Posterior cingulate gyrus (tissue), 11 donors: ENCODE data around the gene MTA1.

Experiments used
- DNase-seq, 10 donors: peaks; one replicate each; pipeline versions ENCODE4 v3.0.0 to v3.0.0-alpha.2; 2020 to 2021; ENCODE audit warnings: mixed read lengths in 3 of 10
- intact Hi-C: fragments of 100-400 bp; cut with DNase I; formaldehyde crosslinking; loops from one replicate; pipeline ENCODE4 v1.15.1; 2023

Gene MTA1

DNA sequence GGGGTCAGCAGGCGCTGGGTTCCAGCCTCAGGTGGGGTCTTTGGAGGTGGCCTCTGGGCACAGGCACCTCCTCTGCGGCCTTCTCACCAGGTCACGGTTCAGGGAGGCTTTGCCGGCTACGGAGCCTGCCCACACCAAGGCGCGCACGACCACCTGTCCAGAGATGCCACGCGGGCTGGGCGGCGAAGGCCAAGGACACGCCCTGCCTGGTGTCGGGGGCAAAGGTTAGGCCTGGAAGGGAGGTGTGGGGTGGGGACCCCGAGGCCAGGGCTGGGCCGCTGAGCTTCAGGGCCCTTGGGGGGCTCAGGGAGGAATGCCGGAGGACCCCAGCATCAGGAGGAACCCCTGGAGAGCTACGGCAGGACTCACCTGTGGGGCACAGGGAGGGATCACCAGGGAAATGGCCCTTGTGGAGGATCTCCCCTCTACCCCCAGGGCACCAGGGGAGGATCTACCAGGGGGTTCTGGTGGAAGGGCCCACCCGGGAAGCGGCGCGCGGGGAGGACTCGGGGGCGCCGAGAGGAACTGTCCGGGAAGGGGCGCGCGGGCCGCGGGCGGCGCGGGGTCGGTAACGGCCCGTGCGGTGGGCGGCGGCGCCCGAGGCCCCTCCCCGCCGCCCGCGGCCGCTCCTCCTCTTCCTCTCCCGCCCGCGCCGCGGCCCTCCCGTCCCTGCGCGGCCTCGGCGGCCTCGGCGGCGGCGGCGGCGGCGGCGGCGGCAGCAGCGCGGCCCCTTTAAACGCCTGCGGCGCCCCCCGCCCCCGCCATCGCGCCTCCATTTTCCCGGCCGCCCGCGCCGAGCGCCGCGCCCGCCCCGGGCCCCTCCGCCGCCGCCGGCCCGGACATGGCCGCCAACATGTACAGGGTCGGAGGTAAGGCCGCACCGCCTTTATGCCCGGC, at the start of gene MTA1:
Gene MTA1, plus strand, starts transcription at position 633 of the 897 bp plus-strand sequence. Its CDS starts 209 bp downstream, at position 842.
- intact Hi-C loops, result no loop called here
- DNase-seq, result peak in 4 of 10 donors; percentile 58 to 86 (median 74)

DNA sequence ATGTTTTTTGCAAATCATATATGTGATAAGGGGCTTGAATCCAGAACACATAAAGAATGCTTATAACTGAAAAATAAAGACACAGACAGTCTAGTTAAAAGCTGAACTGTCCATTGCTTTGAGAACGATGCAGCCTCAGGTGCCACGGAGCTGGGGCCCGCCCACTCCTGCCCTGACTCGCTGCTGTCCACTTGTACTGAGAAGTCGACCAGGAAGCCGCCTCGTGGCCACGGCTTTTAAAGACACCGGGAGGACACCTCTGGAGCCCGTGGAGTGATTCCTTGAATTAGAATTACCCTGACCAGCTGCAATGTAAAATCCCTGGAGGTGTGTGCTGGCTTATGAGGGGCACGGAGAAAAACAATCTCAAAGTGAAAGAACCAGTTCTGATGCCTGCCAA, 45.2 kb upstream of the MTA1 start:
- intact Hi-C loops, result no loop called here

DNA sequence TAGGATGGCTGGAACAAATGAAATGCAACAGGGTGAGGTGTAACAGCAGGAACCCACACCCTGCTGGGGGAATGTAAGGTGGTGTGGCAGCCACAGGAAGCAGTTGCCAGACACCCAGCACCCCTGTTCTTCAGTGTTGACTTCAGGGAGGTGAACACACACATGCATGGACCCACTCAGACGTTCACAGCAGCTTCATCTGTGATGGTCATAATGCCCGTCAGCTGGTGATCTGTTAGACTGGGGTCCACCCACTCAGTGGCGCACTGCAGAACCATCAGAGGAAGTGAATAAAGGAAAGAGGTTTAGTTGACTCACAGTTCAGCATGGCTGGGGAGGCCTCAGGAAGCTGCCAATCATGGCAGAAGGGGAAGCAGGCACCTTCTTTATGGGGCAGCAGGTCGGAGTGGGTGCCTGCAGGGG, 44.0 kb upstream of the MTA1 start:
- no peak for DNase-seq
- intact Hi-C loops, result no loop called here

More for the DNA sequence above, 45.2 kb upstream of the MTA1 start:
- no peak for DNase-seq

DNA sequence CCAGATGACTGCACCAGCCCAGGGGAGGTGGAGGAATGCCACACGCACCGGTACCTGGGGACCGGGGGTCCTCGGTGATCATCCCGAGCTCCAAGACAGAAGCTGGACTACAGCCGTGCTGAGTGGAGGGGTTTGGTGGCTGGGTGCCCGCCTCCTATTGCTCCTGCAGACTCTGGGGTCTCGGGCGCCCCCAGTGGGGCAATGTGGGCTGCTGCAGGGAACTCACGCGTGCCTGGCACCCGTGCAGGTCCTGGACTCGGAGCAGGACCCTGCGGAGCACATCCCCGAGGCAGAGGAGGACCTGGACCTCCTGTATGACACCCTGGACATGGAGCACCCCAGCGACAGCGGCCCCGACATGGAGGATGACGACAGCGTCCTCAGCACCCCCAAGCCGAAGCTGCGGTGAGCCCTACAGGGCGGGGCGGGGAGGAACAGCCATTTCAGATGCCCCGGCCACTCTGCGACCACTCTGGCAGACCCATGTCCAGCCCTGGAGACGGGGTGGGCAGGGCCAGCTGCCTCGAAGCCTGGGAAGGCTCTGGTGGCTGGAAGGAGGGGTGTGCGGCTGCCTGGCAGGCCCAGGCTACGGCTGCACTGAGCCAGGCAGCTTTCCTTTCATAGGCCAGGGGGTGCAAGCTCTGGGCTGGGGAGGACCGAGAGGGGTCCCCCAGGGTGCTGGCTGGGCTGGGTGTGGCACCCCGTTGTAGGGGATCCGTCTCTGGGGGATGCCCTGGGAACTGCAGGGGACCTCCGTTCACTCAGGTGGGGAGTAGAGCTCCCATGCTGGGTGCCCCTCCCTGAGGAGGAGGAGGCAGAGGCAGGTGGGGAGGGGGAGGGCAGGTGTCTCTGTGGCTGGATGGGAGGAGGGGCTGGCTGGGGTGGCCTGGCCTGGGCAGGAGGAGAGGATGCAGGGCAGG, 42.8 kb upstream of the MTA1 start:
- intact Hi-C loops, result no loop called here
- no peak for DNase-seq

DNA sequence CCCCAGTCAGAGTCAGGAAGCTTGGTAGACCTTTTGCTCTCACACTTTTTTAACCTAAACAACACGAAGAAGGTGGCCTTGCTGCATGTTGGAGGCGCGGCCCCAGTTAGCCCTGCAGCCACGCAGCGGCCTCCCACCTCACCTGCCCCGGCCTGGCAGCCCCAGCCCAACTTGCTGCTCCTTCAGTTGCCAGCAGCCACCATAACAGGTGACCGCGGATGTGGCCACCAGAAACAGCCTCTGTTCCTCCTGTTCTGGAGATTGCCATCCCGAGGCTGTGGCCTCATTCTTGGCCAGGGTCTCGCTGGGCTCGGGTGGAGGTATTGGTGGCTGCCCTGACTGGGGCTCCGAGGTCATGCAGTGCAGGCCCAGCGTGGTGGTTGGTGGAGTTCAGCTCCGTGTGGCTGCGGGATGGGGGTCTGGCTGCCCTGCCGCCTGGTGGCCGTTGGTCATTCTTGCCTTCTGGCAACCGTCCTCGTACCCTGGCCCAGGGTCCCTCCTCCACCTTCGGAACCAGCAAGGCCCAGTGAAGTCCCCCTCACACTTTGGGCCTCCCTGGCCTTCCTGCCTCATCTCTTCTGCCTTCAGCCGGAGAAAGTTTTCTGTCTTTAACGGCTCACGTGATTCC, 42.0 kb upstream of the MTA1 start:
- intact Hi-C loops, result no loop called here

DNA sequence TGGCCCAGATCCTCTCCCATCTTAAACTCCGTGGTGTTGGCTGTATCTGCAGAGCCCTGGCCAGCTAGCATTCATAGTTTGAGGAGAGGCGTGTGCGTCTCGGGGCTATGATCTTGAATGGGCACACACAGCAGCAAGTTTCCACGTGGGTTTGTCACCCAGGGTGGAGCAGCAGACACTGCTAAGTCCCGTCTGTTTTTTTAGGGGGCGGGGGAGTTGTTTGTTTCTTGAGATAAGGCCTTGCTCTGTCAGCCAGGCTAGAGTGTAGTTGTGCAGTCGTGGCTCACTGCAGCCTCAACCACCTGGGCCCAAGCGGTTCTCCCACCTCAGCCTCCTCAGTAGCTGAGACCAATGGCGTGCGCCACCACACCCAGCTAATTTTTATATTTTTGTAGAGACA, 41.4 kb upstream of the MTA1 start:
- intact Hi-C loops, result no loop called here
- DNase-seq, result no peak

More for the DNA sequence above, 42.0 kb upstream of the MTA1 start:
- DNase-seq, result no peak

DNA sequence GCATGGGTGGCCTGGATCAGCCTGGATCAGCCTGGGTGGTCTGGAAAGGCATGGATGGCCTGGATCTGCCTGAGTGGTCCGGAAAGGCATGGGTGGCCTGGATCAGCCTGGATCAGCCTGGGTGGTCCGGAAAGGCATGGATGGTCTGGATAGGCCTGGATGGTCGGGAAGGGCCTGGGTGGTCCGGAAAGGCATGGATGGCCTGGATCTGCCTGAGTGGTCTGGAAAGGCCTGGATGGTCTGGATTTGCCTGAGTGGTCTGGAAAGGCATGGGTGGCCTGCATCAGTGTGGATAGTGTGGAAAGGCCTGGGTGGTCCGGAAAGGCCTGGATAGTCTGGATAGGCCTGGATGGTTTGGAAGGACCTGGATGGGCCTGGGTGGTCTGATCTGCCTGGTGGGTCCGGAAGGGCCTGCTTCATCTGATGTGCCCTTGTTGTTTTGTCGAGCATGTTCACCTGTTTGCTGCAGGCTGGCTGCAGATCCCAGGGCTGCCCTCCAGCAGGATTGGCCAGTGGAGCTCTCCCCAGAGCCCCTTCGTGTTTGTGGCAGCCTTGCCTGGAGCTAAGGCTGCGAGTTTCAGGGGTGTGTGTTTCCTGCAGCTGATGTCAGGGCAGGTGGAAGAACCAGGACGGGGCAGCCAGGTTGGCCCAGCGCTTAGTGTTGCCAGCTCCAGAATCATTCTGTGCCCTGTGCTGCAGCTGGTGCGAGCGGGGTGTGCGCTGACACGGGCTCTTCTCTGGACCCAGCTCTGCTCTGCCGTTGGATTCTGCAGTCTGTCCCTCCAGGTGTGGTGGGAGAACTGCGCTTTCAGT, 40.5 kb upstream of the MTA1 start:
- intact Hi-C loops, result no loop called here

DNA sequence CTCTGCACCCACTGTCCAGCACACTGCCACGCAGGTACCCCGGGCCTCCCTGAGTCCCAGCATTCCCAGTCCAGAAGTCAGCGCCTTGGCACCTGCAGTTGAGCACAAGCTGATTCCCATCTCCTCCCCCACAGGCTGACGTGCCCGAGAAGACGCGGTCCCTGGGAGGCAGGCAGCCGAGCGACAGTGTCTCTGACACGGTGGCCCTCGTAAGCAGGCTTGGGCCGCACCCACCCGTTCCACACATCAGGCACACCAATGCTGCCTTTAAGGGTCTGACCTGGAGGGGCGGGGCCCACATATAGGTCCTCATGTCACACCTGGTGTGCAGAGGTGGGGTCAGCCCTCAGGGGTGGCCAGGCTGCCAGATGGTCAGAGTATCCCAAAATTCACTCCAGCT, 39.7 kb upstream of the MTA1 start:
- peak in 1 of 10 donors; percentile 78 for DNase-seq
- intact Hi-C loops, result no loop called here

More for the DNA sequence above, 40.5 kb upstream of the MTA1 start:
- DNase-seq, result peak in 1 of 10 donors; percentile 82

DNA sequence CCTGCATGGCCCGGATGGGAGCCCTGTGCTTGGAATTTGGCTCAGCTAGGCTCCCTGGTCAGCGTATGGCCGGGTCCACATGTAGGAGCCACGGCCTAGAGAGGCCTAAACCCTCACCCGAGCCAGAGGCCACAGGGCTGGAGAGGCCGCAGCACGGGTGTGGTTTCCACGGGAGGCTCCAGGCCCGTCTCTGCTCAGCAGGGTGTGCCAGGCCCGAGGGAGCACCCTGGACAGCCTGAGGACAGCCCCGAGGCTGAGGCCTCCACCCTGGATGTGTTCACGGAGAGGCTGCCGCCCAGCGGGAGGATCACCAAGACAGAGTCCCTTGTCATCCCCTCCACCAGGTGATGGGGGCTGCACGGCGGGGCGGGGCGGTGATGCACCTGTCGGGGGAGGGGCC, 38.9 kb upstream of the MTA1 start:
- intact Hi-C loops, result no loop called here
- DNase-seq, result peak in 2 of 10 donors; percentile 7 to 80

DNA sequence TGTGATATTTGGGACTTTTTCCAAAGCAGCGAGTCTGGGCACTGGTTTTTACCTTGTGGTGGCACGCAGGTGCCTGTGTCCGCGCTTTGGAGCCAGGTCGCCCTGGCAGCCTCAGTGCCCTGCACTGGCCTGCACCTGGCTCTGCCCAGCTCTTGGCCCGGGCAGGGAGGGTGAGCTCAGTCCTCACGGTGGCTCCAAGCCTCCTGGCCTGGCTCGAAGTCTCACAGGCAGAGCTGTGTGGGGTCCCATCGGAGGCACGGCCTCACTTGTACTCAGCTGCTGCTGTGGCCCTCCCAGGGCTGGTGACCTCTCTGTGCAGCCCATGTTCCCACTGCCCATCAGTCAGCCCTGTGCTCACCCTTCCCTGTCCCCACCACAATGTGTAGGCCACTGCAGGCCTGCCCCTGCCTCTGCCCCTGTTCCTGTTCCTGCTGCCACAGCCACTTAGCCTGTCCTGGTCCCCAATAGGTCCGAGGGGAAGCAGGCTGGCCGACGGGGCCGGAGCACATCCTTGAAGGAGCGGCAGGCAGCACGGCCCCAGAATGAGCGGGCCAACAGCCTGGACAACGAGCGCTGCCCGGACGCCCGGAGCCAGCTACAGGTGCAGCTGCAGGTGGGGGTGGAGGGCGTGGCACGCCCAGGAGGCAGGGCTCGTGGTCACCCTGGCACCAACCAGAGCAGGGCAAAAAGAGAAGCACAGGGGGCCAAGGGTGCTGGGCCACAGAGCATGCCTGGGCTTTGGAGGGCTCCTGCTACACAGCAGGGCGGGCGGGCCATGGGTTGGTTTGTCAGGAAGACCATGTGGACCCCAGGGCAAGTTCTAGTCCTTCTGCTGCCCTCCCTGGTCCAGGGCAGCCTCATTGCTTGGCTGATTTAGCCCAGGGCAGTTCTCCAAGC, 37.9 kb upstream of the MTA1 start:
- intact Hi-C loops, result no loop called here
- DNase-seq, result peak in 3 of 10 donors; percentile 6 to 83 (median 74)

DNA sequence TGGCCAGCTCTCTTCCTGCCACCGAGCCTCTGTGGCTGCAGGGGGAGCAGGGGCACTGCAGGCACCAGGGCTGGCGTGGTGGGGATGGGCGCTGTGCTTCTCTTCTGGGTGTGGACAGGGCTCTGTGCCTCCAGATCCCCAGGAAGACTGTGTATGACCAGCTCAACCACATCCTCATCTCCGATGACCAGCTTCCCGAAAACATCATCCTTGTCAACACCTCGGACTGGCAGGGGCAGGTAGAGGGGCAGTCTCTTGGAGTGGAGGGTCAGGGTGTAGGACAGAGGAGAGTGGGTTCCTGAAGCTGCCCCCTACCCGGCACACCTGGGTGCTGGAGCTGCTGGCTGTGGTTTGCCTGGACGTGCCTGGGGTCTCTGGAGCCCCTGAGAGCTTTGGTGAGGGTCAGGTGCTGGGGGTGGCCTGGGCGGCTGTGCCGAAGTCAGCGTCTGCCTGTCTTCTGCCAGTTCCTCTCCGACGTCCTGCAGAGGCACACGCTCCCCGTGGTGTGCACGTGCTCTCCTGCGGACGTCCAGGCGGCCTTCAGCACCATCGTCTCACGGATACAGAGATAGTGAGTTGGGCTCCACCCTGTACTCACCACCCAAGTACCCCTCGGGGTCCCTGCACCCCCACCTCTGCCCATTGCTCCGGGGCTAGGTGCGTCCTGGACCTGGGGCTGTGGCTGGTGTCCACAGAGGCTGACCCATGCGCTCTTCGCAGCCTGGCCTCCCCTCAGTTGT, 37.1 kb upstream of the MTA1 start:
- intact Hi-C loops, result no loop called here
- peak in 3 of 10 donors; percentile 39 to 76 (median 65) for DNase-seq

DNA sequence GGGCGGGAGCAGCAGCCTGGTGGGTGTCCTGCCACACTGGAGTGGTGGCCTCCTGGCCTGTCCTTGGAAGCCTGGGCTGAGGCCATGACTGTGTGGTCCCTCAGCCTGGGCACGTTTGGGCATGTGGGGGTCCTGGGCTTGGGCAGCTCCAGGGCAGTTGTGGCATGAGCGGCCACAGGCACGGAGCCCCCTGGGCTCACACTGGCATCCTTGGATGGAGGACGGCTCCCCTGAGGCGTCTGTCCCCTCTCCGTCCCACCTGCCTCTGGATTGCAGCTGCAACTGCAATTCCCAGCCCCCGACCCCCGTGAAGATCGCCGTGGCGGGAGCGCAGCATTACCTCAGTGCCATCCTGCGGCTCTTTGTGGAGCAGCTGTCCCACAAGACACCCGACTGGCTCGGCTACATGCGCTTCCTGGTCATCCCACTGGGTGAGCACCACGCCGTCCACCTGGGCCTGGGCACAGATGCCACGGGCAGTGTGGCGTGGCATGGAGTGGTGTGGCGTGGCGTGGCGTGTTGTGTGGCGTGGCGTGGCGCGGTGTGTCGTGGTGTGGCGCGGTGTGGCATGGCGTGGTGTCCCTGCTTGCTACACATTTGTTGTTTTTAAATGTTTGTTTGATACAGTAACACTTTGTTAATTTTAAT, 36.4 kb upstream of the MTA1 start:
- intact Hi-C loops, result no loop called here
- DNase-seq, result peak in 2 of 10 donors; percentile 74 to 79

DNA sequence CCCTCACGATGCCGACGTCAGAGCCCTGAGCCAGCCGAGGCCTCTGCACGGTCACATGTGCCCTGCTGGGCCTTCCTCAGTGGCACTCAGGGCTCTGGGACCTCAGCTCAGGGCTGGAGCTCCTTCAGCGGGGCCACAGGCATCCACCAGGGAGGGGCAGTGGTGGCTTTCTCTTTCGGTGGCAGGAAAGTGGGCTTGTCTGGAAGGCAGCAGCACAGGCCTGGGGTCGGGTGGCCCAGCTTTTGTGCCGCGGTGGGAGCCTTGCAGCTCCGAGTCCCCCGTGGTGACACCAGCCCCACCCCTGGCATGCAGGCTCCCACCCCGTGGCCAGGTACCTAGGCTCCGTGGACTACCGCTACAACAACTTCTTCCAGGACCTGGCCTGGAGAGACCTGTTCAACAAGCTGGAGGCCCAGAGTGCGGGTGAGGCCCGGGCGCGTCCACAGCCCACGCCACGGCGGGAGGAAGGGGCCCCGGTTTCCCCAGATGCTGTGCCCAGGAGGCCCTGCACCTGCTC, 35.5 kb upstream of the MTA1 start:
- intact Hi-C loops, result no loop called here
- peak in 3 of 10 donors; percentile 62 to 77 (median 73) for DNase-seq

DNA sequence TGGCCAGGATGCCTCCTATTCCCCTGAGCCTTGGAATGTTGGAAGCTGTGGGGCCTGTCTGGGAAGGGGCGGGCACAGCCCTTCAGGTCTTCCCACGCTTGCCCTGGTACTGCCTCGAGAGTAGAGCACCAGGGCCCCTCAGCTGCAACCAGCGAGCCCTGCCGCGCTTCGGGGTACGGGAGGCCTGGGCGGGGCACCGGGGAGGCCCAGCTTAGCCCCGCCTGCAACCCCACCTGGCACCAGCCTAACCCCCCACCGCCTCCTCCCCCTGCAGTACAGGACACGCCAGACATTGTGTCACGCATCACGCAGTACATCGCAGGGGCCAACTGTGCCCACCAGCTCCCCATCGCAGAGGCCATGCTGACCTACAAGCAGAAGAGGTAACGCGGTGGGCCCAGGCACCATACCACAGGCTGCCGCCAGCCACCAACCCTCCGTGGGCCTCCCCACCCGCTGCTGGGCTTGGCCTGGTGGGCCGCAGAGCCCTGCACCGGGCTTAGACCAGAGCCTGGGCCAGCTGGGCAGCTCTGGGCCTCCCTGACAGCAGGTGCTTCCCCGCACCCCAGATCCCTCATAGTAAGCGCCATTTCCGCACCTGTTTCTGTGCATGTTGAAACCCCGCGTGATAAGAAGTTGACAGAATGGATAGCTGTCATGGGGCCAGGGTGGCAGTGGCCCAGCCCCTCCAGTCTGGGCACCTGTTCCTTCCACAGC, 34.9 kb upstream of the MTA1 start:
- DNase-seq, result peak in 3 of 10 donors; percentile 57 to 75 (median 57)
- intact Hi-C loops, result no loop called here

DNA sequence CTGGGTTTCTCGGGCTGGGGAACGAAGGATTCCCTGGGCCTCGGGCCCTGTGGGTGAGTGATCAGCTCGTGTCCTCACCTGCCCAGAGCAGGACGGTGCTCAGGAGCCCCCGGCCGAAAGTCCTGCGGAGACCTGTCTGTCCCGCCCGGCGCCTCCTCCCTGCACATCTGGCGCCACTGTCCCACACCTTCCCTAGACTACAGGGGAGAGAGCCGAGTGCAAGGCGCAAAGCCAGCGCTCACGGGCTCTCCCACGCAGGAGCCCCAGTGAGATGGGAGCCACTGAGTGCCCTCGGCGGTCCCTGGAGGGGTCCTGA, 34.3 kb upstream of the MTA1 start:
- intact Hi-C loops, result no loop called here
- DNase-seq, result peak in 2 of 10 donors; percentile 43 to 68

DNA sequence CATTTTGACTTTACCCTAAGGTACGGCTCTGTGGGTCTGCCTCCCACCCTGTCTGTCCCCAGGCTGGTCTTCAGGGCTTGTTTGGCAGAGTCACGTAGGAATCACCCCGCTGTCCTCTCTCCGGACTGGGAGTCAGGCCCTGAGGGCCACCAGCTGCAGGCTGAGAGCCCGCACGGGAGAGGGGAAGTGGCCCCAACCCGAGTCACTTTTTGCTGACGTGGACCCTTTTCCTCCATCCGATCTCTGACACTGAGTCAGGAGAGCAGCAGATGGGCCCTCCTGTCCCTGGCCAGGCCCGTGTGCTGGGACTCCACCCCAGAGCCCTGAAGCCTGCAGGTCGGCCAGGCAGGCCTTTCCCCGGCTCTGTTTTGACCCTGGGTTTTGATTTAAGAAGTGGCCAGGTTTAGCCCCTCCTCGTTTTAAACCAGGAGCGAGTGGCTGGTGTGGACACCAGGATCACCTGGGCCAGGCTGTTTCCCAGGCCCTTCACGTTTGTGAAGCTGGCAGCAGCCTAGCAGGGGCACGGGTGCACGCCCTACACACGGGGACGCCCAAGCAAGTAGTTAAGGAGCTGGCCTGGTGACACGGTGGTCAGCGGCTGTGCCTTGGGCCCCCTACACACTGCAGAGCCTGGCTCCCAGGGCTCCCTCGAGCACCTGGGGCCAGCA, 33.8 kb upstream of the MTA1 start:
- intact Hi-C loops, result no loop called here
- peak in 2 of 10 donors; percentile 55 to 77 for DNase-seq
